Mesenchymal stem cell (in vitro differentiated cells and primary cell): ENCODE measurements around the gene ZYX.
A peak's percentile ranks its signal among the peaks of the same experiment; 100 is the strongest.

ENCODE experiments used
- DNase-seq: peaks from one replicate; pipeline ENCODE4 v3.0.0-alpha.2; 2013
- H2AFZ ChIP-seq: one replicate; pipeline ENCODE4 v1.6.1; 2013; ENCODE audit warnings: low read depth, mild to moderate bottlenecking, control low read depth, inconsistent platforms, low read length, moderate library complexity
- H2AK5ac ChIP-seq: 2 replicates; pipeline ENCODE4 v1.6.1; 2013; ENCODE audit warnings: low read length, moderate library complexity, mild to moderate bottlenecking, inconsistent platforms; ENCODE audit not compliant: severe bottlenecking
- H2BK120ac ChIP-seq: one replicate; pipeline ENCODE4 v1.6.1; 2013; ENCODE audit warnings: low read depth, mild to moderate bottlenecking, inconsistent platforms, low read length, moderate library complexity
- H2BK12ac ChIP-seq, 2 experiments: one replicate each; pipeline ENCODE4 v1.6.1; 2013; ENCODE audit warnings: inconsistent platforms in 2 of 2, low read length in 2 of 2, mild to moderate bottlenecking in 2 of 2, moderate library complexity in 2 of 2, control low read depth in 1 of 2
- H2BK15ac ChIP-seq: one replicate; pipeline ENCODE4 v1.6.1; 2013; ENCODE audit warnings: mild to moderate bottlenecking, low read depth, inconsistent platforms; ENCODE audit not compliant: poor library complexity, severe bottlenecking
- H2BK5ac ChIP-seq: 2 replicates; pipeline ENCODE4 v1.6.1; 2013; ENCODE audit warnings: low read depth, mild to moderate bottlenecking, low read length, control low read depth, inconsistent platforms; ENCODE audit not compliant: poor library complexity, severe bottlenecking
- H3K14ac ChIP-seq, 2 experiments: one replicate each; pipeline ENCODE4 v1.6.1; 2013; ENCODE audit warnings: inconsistent platforms in 2 of 2, low read length in 2 of 2, control low read depth in 1 of 2, mild to moderate bottlenecking in 1 of 2, moderate library complexity in 1 of 2
- H3K18ac ChIP-seq, 2 experiments: one replicate each; pipeline ENCODE4 v1.6.1; 2013; ENCODE audit warnings: inconsistent platforms in 2 of 2, low read length in 2 of 2, control low read depth in 1 of 2, low read depth in 1 of 2, mild to moderate bottlenecking in 1 of 2
- H3K23ac ChIP-seq, 2 experiments: one replicate each; pipeline ENCODE4 v1.6.1; 2013; ENCODE audit warnings: inconsistent platforms in 2 of 2, low read length in 2 of 2, mild to moderate bottlenecking in 2 of 2, moderate library complexity in 2 of 2, control low read depth in 1 of 2
- H3K27ac ChIP-seq: 2 replicates; pipeline ENCODE4 v1.5.1; 2013; ENCODE audit warnings: mild to moderate bottlenecking, moderate library complexity, low read length, control low read depth, inconsistent platforms; ENCODE audit not compliant: poor library complexity, severe bottlenecking
- H3K27me3 ChIP-seq, 2 experiments: 2 replicates each; pipeline versions ENCODE4 v1.6.1 to v1.7.0; 2013; ENCODE audit warnings: low read length in 2 of 2, mild to moderate bottlenecking in 2 of 2, moderate library complexity in 2 of 2, control low read depth in 1 of 2, inconsistent platforms in 1 of 2; ENCODE audit not compliant: control insufficient read depth in 1 of 2, insufficient read depth in 1 of 2
- H3K36me3 ChIP-seq, 2 experiments: 2 replicates each; pipeline versions ENCODE4 v1.6.1 to v1.7.0; 2013; ENCODE audit warnings: low read length in 2 of 2, control low read depth in 1 of 2, inconsistent platforms in 1 of 2, low read depth in 1 of 2, mild to moderate bottlenecking in 1 of 2; ENCODE audit not compliant: insufficient read depth in 2 of 2, control insufficient read depth in 1 of 2
- H3K4ac ChIP-seq, 2 experiments: one replicate each; pipeline ENCODE4 v1.6.1; 2013; ENCODE audit warnings: inconsistent platforms in 2 of 2, low read length in 2 of 2, mild to moderate bottlenecking in 2 of 2, moderate library complexity in 2 of 2, control low read depth in 1 of 2, low read depth in 1 of 2
- H3K4me1 ChIP-seq: 2 replicates; pipeline ENCODE4 v1.6.1; 2013; ENCODE audit warnings: low read depth, low read length, control low read depth; ENCODE audit not compliant: control insufficient read depth, insufficient read depth
- H3K4me2 ChIP-seq: 2 replicates; pipeline ENCODE4 v1.6.1; 2013; ENCODE audit warnings: low read length, mild to moderate bottlenecking, inconsistent platforms; ENCODE audit not compliant: poor library complexity, severe bottlenecking
- H3K4me3 ChIP-seq, 2 experiments: 2 replicates each; pipeline versions ENCODE4 v1.5.1 to v1.7.0; 2013; ENCODE audit warnings: low read length in 2 of 2, mild to moderate bottlenecking in 2 of 2, control low read depth in 1 of 2, low read depth in 1 of 2; ENCODE audit not compliant: insufficient read depth in 1 of 2
- H3K79me1 ChIP-seq: replicated peaks from 2 replicates; pipeline ENCODE4 v1.6.1; 2013; ENCODE audit warnings: mild to moderate bottlenecking, control low read depth, low read length, inconsistent platforms; ENCODE audit not compliant: poor library complexity, severe bottlenecking
- H3K9ac ChIP-seq: 2 replicates; pipeline ENCODE4 v1.7.0; 2013; ENCODE audit warnings: mild to moderate bottlenecking, low read length, moderate library complexity
- H3K9me3 ChIP-seq: 2 replicates; pipeline ENCODE4 v1.7.0; 2013; ENCODE audit warnings: mild to moderate bottlenecking, low read length; ENCODE audit not compliant: control insufficient read depth
- H4K8ac ChIP-seq: one replicate; pipeline ENCODE4 v1.6.1; 2013; ENCODE audit warnings: inconsistent platforms, mild to moderate bottlenecking, low read length, moderate library complexity
- H4K91ac ChIP-seq: one replicate; pipeline ENCODE4 v1.6.1; 2013; ENCODE audit warnings: mild to moderate bottlenecking, low read length, inconsistent platforms
- WGBS: methylation state at CpG from one replicate; pipeline ENCODE4 v1.1.7; 2013; ENCODE audit warnings: mixed read lengths; 5-methylcytosine and 5-hydroxymethylcytosine counted together

Gene ZYX

GRCh38 chr7:143396182-143396581 is 15.0 kb downstream of the ZYX start:
- 80% methylated on average over 7 of the region's 7 CpGs for WGBS
- H4K8ac ChIP-seq, result no peak overlapping the region
- no peak overlapping the region for H3K4ac ChIP-seq
- H3K79me1 ChIP-seq, result no peaks in the 10 kb centered on the region
- no peak overlapping the region for H2BK120ac ChIP-seq
- no peak overlapping the region for H4K91ac ChIP-seq
- H2BK5ac ChIP-seq, result no peak overlapping the region
- H3K23ac ChIP-seq, result no peak overlapping the region
- no peaks in the 10 kb centered on the region for H3K9me3 ChIP-seq
- no peak overlapping the region for H3K9ac ChIP-seq
- H3K4me3 ChIP-seq, result no peak overlapping the region
- no peak overlapping the region for H2BK15ac ChIP-seq
- H2AFZ ChIP-seq, result no peak overlapping the region
- no peak overlapping the region for H3K14ac ChIP-seq
- H3K27me3 ChIP-seq, result peaks cover 0 to 2% of the 10 kb centered on the region in 2 experiments
- no peak overlapping the region for H3K18ac ChIP-seq
- peaks cover 14 to 21% of the 10 kb centered on the region in 2 experiments for H3K36me3 ChIP-seq
- H3K4me1 ChIP-seq, result peaks cover 11% of the 10 kb centered on the region
- no peak overlapping the region for H2AK5ac ChIP-seq
- no peak for DNase-seq
- no peak overlapping the region for H3K4me2 ChIP-seq
- no peak overlapping the region for H2BK12ac ChIP-seq
- no peak overlapping the region for H3K27ac ChIP-seq

- 91% methylated on average over 28 of the region's 28 CpGs for WGBS
- Histone ChIP-seq H2BK15ac (no peak overlapping the region), H2AFZ (no peak overlapping the region), H2BK12ac (no peak overlapping the region), H2BK5ac (no peak overlapping the region), H4K8ac (no peak overlapping the region), H3K36me3 (peaks cover 9 to 14% of the 10 kb centered on the region in 2 experiments), H2BK120ac (no peak overlapping the region), H3K4me1 (peaks cover 4% of the 10 kb centered on the region), H3K4me3 (no peak overlapping the region), H3K27me3 (peaks cover 0 to 6% of the 10 kb centered on the region in 2 experiments), H2AK5ac (no peak overlapping the region), H3K79me1 (no peaks in the 10 kb centered on the region), H3K18ac (no peak overlapping the region), H3K9me3 (no peaks in the 10 kb centered on the region), H3K27ac (no peak overlapping the region), H3K4ac (no peak overlapping the region), H3K14ac (no peak overlapping the region), H3K23ac (no peak overlapping the region), H3K4me2 (no peak overlapping the region), H3K9ac (no peak overlapping the region), H4K91ac (peak overlapping the region; percentile 59)
- no peak for DNase-seq
Measured at GRCh38 chr7:143396625-143397556, 15.7 kb downstream of the ZYX start.

- no peak overlapping the region for H3K14ac ChIP-seq
- no peak overlapping the region for H4K91ac ChIP-seq
- no peak overlapping the region for H3K27ac ChIP-seq
- H2AK5ac ChIP-seq, result no peak overlapping the region
- no peak overlapping the region for H2BK5ac ChIP-seq
- H3K27me3 ChIP-seq, result peaks cover 0 to 6% of the 10 kb centered on the region in 2 experiments
- peaks cover 6 to 8% of the 10 kb centered on the region in 2 experiments for H3K36me3 ChIP-seq
- no peak overlapping the region for H3K4ac ChIP-seq
- H3K9me3 ChIP-seq, result no peaks in the 10 kb centered on the region
- 94% methylated on average over 16 of the region's 16 CpGs for WGBS
- no peak overlapping the region for H2BK15ac ChIP-seq
- H2AFZ ChIP-seq, result no peak overlapping the region
- H3K9ac ChIP-seq, result no peak overlapping the region
- no peaks in the 10 kb centered on the region for H3K4me1 ChIP-seq
- H3K18ac ChIP-seq, result no peak overlapping the region
- H3K4me2 ChIP-seq, result no peak overlapping the region
- no peak overlapping the region for H3K4me3 ChIP-seq
- no peak for DNase-seq
- no peak overlapping the region for H4K8ac ChIP-seq
- no peaks in the 10 kb centered on the region for H3K79me1 ChIP-seq
- no peak overlapping the region for H2BK12ac ChIP-seq
- H3K23ac ChIP-seq, result no peak overlapping the region
- no peak overlapping the region for H2BK120ac ChIP-seq
Measured at GRCh38 chr7:143397710-143398530, 16.8 kb downstream of the ZYX start.

GRCh38 chr7:143398616-143399015 is 17.5 kb downstream of the ZYX start:
- no peak overlapping the region for H3K23ac ChIP-seq
- H3K4ac ChIP-seq, result no peak overlapping the region
- no peak overlapping the region for H2BK5ac ChIP-seq
- no peaks in the 10 kb centered on the region for H3K9me3 ChIP-seq
- no peak overlapping the region for H2AK5ac ChIP-seq
- H2BK15ac ChIP-seq, result no peak overlapping the region
- no peaks in the 10 kb centered on the region for H3K79me1 ChIP-seq
- no peak overlapping the region for H4K8ac ChIP-seq
- peaks cover 0 to 6% of the 10 kb centered on the region in 2 experiments for H3K27me3 ChIP-seq
- no peak overlapping the region for H3K4me3 ChIP-seq
- no peak overlapping the region for H2AFZ ChIP-seq
- 95% methylated on average over 14 of the region's 14 CpGs for WGBS
- H3K4me2 ChIP-seq, result no peak overlapping the region
- H2BK120ac ChIP-seq, result no peak overlapping the region
- H3K18ac ChIP-seq, result no peak overlapping the region
- H2BK12ac ChIP-seq, result no peak overlapping the region
- no peak for DNase-seq
- H3K36me3 ChIP-seq, result peaks cover 0 to 2% of the 10 kb centered on the region in 2 experiments
- no peak overlapping the region for H4K91ac ChIP-seq
- no peak overlapping the region for H3K27ac ChIP-seq
- H3K14ac ChIP-seq, result no peak overlapping the region
- H3K4me1 ChIP-seq, result no peaks in the 10 kb centered on the region
- H3K9ac ChIP-seq, result no peak overlapping the region
